H1 (cell line): Measurements from ENCODE around the gene OSM.

ENCODE experiments used
- EZH2 ChIP-seq: fragments of 200-600 bp; sonication (generic); IDR thresholded peaks from 2 replicates; pipeline ENCODE4 v1.7.1; 2012; ENCODE audit warnings: low read depth, mild to moderate bottlenecking, moderate library complexity, low read length, inconsistent platforms; ENCODE audit not compliant: severe bottlenecking
- NANOG ChIP-seq: IDR thresholded peaks from 2 replicates; pipeline ENCODE4 v1.6.1; 2011; ENCODE audit warnings: low read length, low read depth, mild to moderate bottlenecking, inconsistent platforms; ENCODE audit not compliant: insufficient read depth, poor library complexity, severe bottlenecking
- SIX5 ChIP-seq: IDR thresholded peaks from 2 replicates; pipeline ENCODE4 v1.6.1; 2011; ENCODE audit warnings: mild to moderate bottlenecking, low read depth, low read length
- ZNF274 ChIP-seq: IDR thresholded peaks from 2 replicates; pipeline ENCODE4 v1.7.0; 2012; ENCODE audit warnings: low read length, borderline replicate concordance; ENCODE audit errors: extremely low read depth
- TF ChIP-seq, protein P1 (sequence below), 3 experiments: IDR thresholded peaks; 1 replicate in 2 of 3; 2 replicates in 1 of 3; pipeline versions ENCODE4 v1.5.1 to v1.6.1; 2011; ENCODE audit warnings: low read length in 3 of 3, mild to moderate bottlenecking in 3 of 3, inconsistent platforms in 2 of 3, low read depth in 1 of 3, moderate library complexity in 1 of 3; ENCODE audit not compliant: insufficient read depth in 1 of 3; ENCODE audit errors: control extremely low read depth in 1 of 3

- TF ChIP-seq, protein P1, sequence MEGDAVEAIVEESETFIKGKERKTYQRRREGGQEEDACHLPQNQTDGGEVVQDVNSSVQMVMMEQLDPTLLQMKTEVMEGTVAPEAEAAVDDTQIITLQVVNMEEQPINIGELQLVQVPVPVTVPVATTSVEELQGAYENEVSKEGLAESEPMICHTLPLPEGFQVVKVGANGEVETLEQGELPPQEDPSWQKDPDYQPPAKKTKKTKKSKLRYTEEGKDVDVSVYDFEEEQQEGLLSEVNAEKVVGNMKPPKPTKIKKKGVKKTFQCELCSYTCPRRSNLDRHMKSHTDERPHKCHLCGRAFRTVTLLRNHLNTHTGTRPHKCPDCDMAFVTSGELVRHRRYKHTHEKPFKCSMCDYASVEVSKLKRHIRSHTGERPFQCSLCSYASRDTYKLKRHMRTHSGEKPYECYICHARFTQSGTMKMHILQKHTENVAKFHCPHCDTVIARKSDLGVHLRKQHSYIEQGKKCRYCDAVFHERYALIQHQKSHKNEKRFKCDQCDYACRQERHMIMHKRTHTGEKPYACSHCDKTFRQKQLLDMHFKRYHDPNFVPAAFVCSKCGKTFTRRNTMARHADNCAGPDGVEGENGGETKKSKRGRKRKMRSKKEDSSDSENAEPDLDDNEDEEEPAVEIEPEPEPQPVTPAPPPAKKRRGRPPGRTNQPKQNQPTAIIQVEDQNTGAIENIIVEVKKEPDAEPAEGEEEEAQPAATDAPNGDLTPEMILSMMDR (IDR thresholded peaks at IDR 0.05; ENCODE audit: control extremely low read depth in 1 of 3, insufficient read depth in 1 of 3, low read depth in 1 of 3, low read length in 3 of 3) = no peak
- TF ChIP-seq ZNF274 = no peak
- TF ChIP-seq SIX5 = no peak
- no peak for TF ChIP-seq EZH2
- TF ChIP-seq NANOG = no peak
Measured at GRCh38 chr22:30212996-30213441, 53.6 kb downstream of the OSM start.
